Measurements from ENCODE around the gene PYCARD. TPM values are rescaled to one million over a fixed set of nuclear protein-coding genes. Genes with fewer than 3 reads are reported as not detected.

Gene PYCARD
- total and polyA plus RNA-seq, 2 experiments from 2014 or later, result 53.1 to 54.0 TPM

GRCh38 chr16:31187808-31188189, 14.8 kb downstream of the PYCARD start:
- H3K27ac Mint-ChIP-seq, result peak overlapping the region; percentile 75; the same call in 1 of the 2 replicates
- Histone ChIP-seq H3K36me3 (ENCODE audit: insufficient read depth) (peaks cover 100% of the 10 kb centered on the region), H3K4me2 (no peak overlapping the region), H3K9me2 (ENCODE audit: insufficient read depth) (no peaks in the 10 kb centered on the region), H3F3A (replicated peaks; ENCODE audit: low read depth) (peaks cover 80% of the 10 kb centered on the region), H2AFZ (no peak overlapping the region), H3K4me1 (ENCODE audit: insufficient read depth) (peaks cover 7% of the 10 kb centered on the region), H3K27ac (ENCODE audit: low read depth) (no peak overlapping the region), H3K27me3 (ENCODE audit: insufficient read depth) (no peaks in the 10 kb centered on the region), H3K79me2 (replicated peaks; ENCODE audit: insufficient read depth) (peaks cover 95% of the 10 kb centered on the region), H4K20me1 (replicated peaks; ENCODE audit: insufficient read depth) (peaks cover 86% of the 10 kb centered on the region), H3K4me3 (no peak overlapping the region)
- DNase-seq (ENCODE audit: low spot score) (no peak), ATAC-seq (peak; percentile 13)
- H3K4me3 Mint-ChIP-seq, result no peak overlapping the region
- peaks cover 34% of the 10 kb centered on the region for H3K4me1 Mint-ChIP-seq
- H3K36me3 Mint-ChIP-seq (ENCODE audit: low read depth), result peaks cover 100% of the 10 kb centered on the region
- peaks cover 13% of the 10 kb centered on the region for H3K27me3 Mint-ChIP-seq (ENCODE audit: insufficient read depth, low read depth, poor library complexity)
- TF ChIP-seq CREB1 (CRISPR knock-in tag; IDR thresholded peaks at IDR 0.05; ENCODE audit: low read depth) (no peak), EZH2phosphoT487 (IDR thresholded peaks at IDR 0.05; ENCODE audit: unreplicated experiment) (no peak), CTCF (conservative IDR thresholded peaks at IDR 0.05; ENCODE audit: low read depth in 2 of 2) (no peak), STAT1 (IDR thresholded peaks at IDR 0.05; ENCODE audit: unreplicated experiment) (no peak)
- H3K9me3 Mint-ChIP-seq, result no peaks in the 10 kb centered on the region; the same call in 2 of the 3 replicates

GRCh38 chr16:31186930-31187807, 15.4 kb downstream of the PYCARD start:
- peaks cover 100% of the 10 kb centered on the region for H3K36me3 Mint-ChIP-seq (ENCODE audit: low read depth)
- TF ChIP-seq EZH2 (IDR thresholded peaks at IDR 0.05; ENCODE audit: low read depth, unreplicated experiment) (no peak), CREB1 (CRISPR knock-in tag; IDR thresholded peaks at IDR 0.05; ENCODE audit: low read depth) (no peak)
- peaks cover 40% of the 10 kb centered on the region for H3K4me1 Mint-ChIP-seq

GRCh38 chr16:31186176-31186575, 16.4 kb downstream of the PYCARD start:
- peaks cover 98% of the 10 kb centered on the region for H3K79me2 ChIP-seq (replicated peaks; ENCODE audit: insufficient read depth)
- H3K27ac Mint-ChIP-seq, result no peak overlapping the region; the same call in 1 of the 2 replicates
- peaks cover 16% of the 10 kb centered on the region for H3K27me3 Mint-ChIP-seq (ENCODE audit: insufficient read depth, low read depth, poor library complexity)
- peaks cover 2% of the 10 kb centered on the region; the same call in 2 of the 3 replicates for H3K9me3 Mint-ChIP-seq
- peak overlapping the region; percentile 24; the same call in 1 of the 3 replicates for H3K4me3 Mint-ChIP-seq
- H3K36me3 ChIP-seq (ENCODE audit: insufficient read depth), result peaks cover 95% of the 10 kb centered on the region
- H3K4me1 Mint-ChIP-seq, result peaks cover 41% of the 10 kb centered on the region
- H3K4me1 ChIP-seq (ENCODE audit: insufficient read depth), result peaks cover 18% of the 10 kb centered on the region
- 0 out of 2 replicates have a peak overlapping the region, but pooled peaks have one; percentile 1 for H3K27ac ChIP-seq (ENCODE audit: low read depth)
- no peak overlapping the region for H2AFZ ChIP-seq
- peaks cover 71% of the 10 kb centered on the region for H3F3A ChIP-seq (replicated peaks; ENCODE audit: low read depth)
- H3K9me2 ChIP-seq (ENCODE audit: insufficient read depth), result no peaks in the 10 kb centered on the region
- H3K36me3 Mint-ChIP-seq (ENCODE audit: low read depth), result peaks cover 100% of the 10 kb centered on the region
- no peak overlapping the region for H3K4me2 ChIP-seq
- H3K4me3 ChIP-seq, result no peak overlapping the region
- DNase-seq (ENCODE audit: low spot score) (no peak), ATAC-seq (no peak)
- H3K27me3 ChIP-seq (ENCODE audit: insufficient read depth), result no peaks in the 10 kb centered on the region
- peaks cover 87% of the 10 kb centered on the region for H4K20me1 ChIP-seq (replicated peaks; ENCODE audit: insufficient read depth)
- TF ChIP-seq CTCF (conservative IDR thresholded peaks at IDR 0.05; ENCODE audit: low read depth in 2 of 2) (no peak), ETS1 (IDR thresholded peaks at IDR 0.05) (no peak), CREB1 (CRISPR knock-in tag; IDR thresholded peaks at IDR 0.05; ENCODE audit: low read depth) (no peak), JUNB (IDR thresholded peaks at IDR 0.05; ENCODE audit: unreplicated experiment) (no peak), ZNF114 (CRISPR knock-in tag; IDR thresholded peaks at IDR 0.05) (no peak), EZH2phosphoT487 (IDR thresholded peaks at IDR 0.05; ENCODE audit: unreplicated experiment) (no peak), ZNF331 (CRISPR knock-in tag; IDR thresholded peaks at IDR 0.05; ENCODE audit: low read depth) (no peak), NANOG (IDR thresholded peaks at IDR 0.05; ENCODE audit: borderline replicate concordance) (no peak)

More at GRCh38 chr16:31186930-31187807, 15.4 kb downstream of the PYCARD start:
- ATAC-seq (no peak), DNase-seq (ENCODE audit: low spot score) (no peak)
- Mint-ChIP-seq H3K27ac (no peak overlapping the region), H3K9me3 (no peaks in the 10 kb centered on the region; the same call in 2 of the 3 replicates), H3K4me3 (no peak overlapping the region), H3K27me3 (ENCODE audit: insufficient read depth, low read depth, poor library complexity) (peaks cover 15% of the 10 kb centered on the region)
- Histone ChIP-seq H3K4me1 (ENCODE audit: insufficient read depth) (peaks cover 13% of the 10 kb centered on the region), H3K4me2 (no peak overlapping the region), H3K36me3 (ENCODE audit: insufficient read depth) (peaks cover 100% of the 10 kb centered on the region), H3K27me3 (ENCODE audit: insufficient read depth) (no peaks in the 10 kb centered on the region), H3F3A (replicated peaks; ENCODE audit: low read depth) (peaks cover 78% of the 10 kb centered on the region), H3K79me2 (replicated peaks; ENCODE audit: insufficient read depth) (peaks cover 98% of the 10 kb centered on the region), H3K9me2 (ENCODE audit: insufficient read depth) (no peaks in the 10 kb centered on the region), H3K4me3 (no peak overlapping the region), H3K27ac (ENCODE audit: low read depth) (peak overlapping the region; percentile 1; the same call in 1 of the 2 replicates), H4K20me1 (replicated peaks; ENCODE audit: insufficient read depth) (peaks cover 87% of the 10 kb centered on the region), H2AFZ (no peak overlapping the region)

Measured in GM23338 (cell line).